B cell (primary cell): ENCODE data around the gene CDH13. TPM values are rescaled to one million over a fixed set of nuclear protein-coding genes. Genes with fewer than 3 reads are reported as not detected.

Experiments
- ATAC-seq: fragments of 200-7000 bp; cut with Tn5 transposase; one replicate; pipeline ENCODE4 v1.10.0; 2021; ENCODE audit warnings: low read depth, mild to moderate bottlenecking, moderate number of reproducible peaks, moderate library complexity
- CTCF ChIA-PET: fragments of 350-600 bp; sonication (Branson Sonifier 250); formaldehyde crosslinking; loops from one replicate; lab custom pipeline; 2021; ENCODE audit warnings: antibody characterized with exemption, inconsistent platforms; lab: Charles Lee
- POLR2A ChIA-PET: fragments of 350-600 bp; sonication (Branson Sonifier 250); formaldehyde crosslinking; loops from one replicate; lab custom pipeline; 2021; ENCODE audit warnings: antibody characterized with exemption; lab: Charles Lee
- DNase-seq: peaks from one replicate; pipeline ENCODE4 v3.0.0; 2013
- H2AFZ ChIP-seq: 2 replicates; pipeline ENCODE4 v1.6.1; 2012; ENCODE audit warnings: mild to moderate bottlenecking, low read depth, low read length; ENCODE audit not compliant: insufficient read depth, poor library complexity, severe bottlenecking
- H3K27ac ChIP-seq, 2 donors: 1 replicate in 1 of 2; 2 replicates in 1 of 2; pipeline ENCODE4 v1.5.1; 2012 to 2013; ENCODE audit warnings: low read length in 2 of 2, mild to moderate bottlenecking in 2 of 2, moderate library complexity in 1 of 2
- H3K27me3 ChIP-seq, 4 experiments: fragments of 200-600 bp in 1 of 4; sonication (generic) in 1 of 4; replicated peaks in 1 of 4; 1 replicate in 2 of 4; 2 replicates in 2 of 4; pipeline versions ENCODE4 v1.6.1 to v1.7.0; 2013 to 2016; ENCODE audit warnings: low read length in 3 of 4, mild to moderate bottlenecking in 2 of 4, mixed read lengths in 1 of 4, moderate library complexity in 1 of 4; ENCODE audit not compliant: insufficient read depth in 4 of 4, control insufficient read depth in 3 of 4; ENCODE audit errors: control extremely low read depth in 1 of 4
- H3K36me3 ChIP-seq, 2 experiments: replicated peaks in 1 of 2; 1 replicate in 1 of 2; 2 replicates in 1 of 2; pipeline versions ENCODE4 v1.6.1 to v1.7.1; 2013; ENCODE audit warnings: low read length in 1 of 2; ENCODE audit not compliant: insufficient read depth in 2 of 2, control insufficient read depth in 1 of 2; ENCODE audit errors: control extremely low read depth in 1 of 2, extremely low read depth in 1 of 2
- H3K4me1 ChIP-seq, 2 donors: fragments of 200-600 bp in 1 of 2; sonication (generic) in 1 of 2; 1 replicate in 1 of 2; 2 replicates in 1 of 2; pipeline versions ENCODE4 v1.5.1 to v1.6.1; 2013 to 2017; ENCODE audit warnings: low read length in 2 of 2; ENCODE audit not compliant: control insufficient read depth in 2 of 2, insufficient read depth in 2 of 2
- H3K4me2 ChIP-seq: replicated peaks from 2 replicates; pipeline ENCODE3; 2012; ENCODE audit warnings: mild to moderate bottlenecking, low read depth, low read length; ENCODE audit not compliant: poor library complexity, severe bottlenecking
- H3K4me3 ChIP-seq, 5 experiments: fragments of 200-600 bp in 1 of 5; sonication (generic) in 1 of 5; 1 replicate in 3 of 5; 2 replicates in 2 of 5; pipeline versions ENCODE4 v1.5.1 to v1.7.0; 2011 to 2016; ENCODE audit warnings: low read length in 4 of 5, mild to moderate bottlenecking in 4 of 5, low read depth in 2 of 5, control low read depth in 1 of 5, moderate library complexity in 1 of 5; ENCODE audit not compliant: insufficient read depth in 1 of 5; ENCODE audit errors: control extremely low read depth in 1 of 5, extremely low read depth in 1 of 5
- H3K79me2 ChIP-seq: fragments of 200-600 bp; sonication (generic); one replicate; pipeline ENCODE4 v1.6.0; 2016; ENCODE audit warnings: low read length; ENCODE audit not compliant: control insufficient read depth, insufficient read depth
- H3K9ac ChIP-seq: fragments of 200-600 bp; sonication (generic); 2 replicates; pipeline ENCODE4 v1.6.1; 2017; ENCODE audit warnings: mild to moderate bottlenecking, low read length, moderate library complexity
- H3K9me3 ChIP-seq, 3 donors: one replicate each; pipeline versions ENCODE4 v1.6.1 to v1.7.1; 2013; ENCODE audit warnings: low read length in 2 of 3; ENCODE audit not compliant: control insufficient read depth in 2 of 3, insufficient read depth in 1 of 3; ENCODE audit errors: control extremely low read depth in 1 of 3
- H4K20me1 ChIP-seq: 2 replicates; pipeline ENCODE4 v1.6.0; 2012; ENCODE audit warnings: mild to moderate bottlenecking, low read length; ENCODE audit not compliant: insufficient read depth, control insufficient read depth, poor library complexity, severe bottlenecking
- H3K27ac Mint-ChIP-seq: one replicate; pipeline ENCODE4 v1.8.0; 2021; ENCODE audit warnings: mixed read lengths
- H3K27me3 Mint-ChIP-seq: one replicate; pipeline ENCODE4 v1.8.0; 2021; ENCODE audit warnings: mixed read lengths
- H3K4me1 Mint-ChIP-seq: one replicate; pipeline ENCODE4 v1.8.0; 2021; ENCODE audit warnings: mixed read lengths
- H3K4me3 Mint-ChIP-seq: one replicate; pipeline ENCODE4 v1.8.0; 2021; ENCODE audit warnings: mixed read lengths
- H3K9me3 Mint-ChIP-seq: one replicate; pipeline ENCODE4 v1.8.0; 2022; ENCODE audit warnings: mixed read lengths; ENCODE audit not compliant: insufficient read depth
- CTCF ChIP-seq: fragments of 200-600 bp; IDR thresholded peaks from one replicate; pipeline ENCODE4 v1.8.0; 2022; ENCODE audit warnings: antibody characterized with exemption, mild to moderate bottlenecking
- EZH2 ChIP-seq: IDR thresholded peaks from 2 replicates; pipeline ENCODE4 v1.6.1; 2012; ENCODE audit warnings: borderline replicate concordance, low read depth, mild to moderate bottlenecking, moderate library complexity, low read length; ENCODE audit not compliant: insufficient read depth, poor library complexity, severe bottlenecking
- WGBS: methylation state at CpG from one replicate; pipeline ENCODE4 v1.1.5; 2013; ENCODE audit warnings: missing lambda C conversion rate; ENCODE audit not compliant: insufficient coverage; 5-methylcytosine and 5-hydroxymethylcytosine counted together
- intact Hi-C: fragments of 100-400 bp; cut with micrococcal nuclease; formaldehyde crosslinking; loops from one replicate; pipeline ENCODE4 v1.10.0; 2022
- polyA plus RNA-seq: library from polyadenylated mRNA; depleted of rRNA; stranded (reverse); fragments of >200 nt; gene quantifications from 2 replicates; pipeline ENCODE4 v1.2.3, GENCODE V29; 2012
- total RNA-seq, 2 donors: library from RNA; stranded (reverse); fragments of 120-200 nt in 1 of 2; gene quantifications; 1 replicate in 1 of 2; 2 replicates in 1 of 2; pipeline versions ENCODE4 v1.2.3 to v1.2.4, GENCODE V29; 2013 to 2022

The CDH13 gene
- total and polyA plus RNA-seq, 2 donors (not counting 1 experiment from before 2014, with no cell fraction given), result not detected

GRCh38 chr16:83247767-83248372, 621.1 kb downstream of the CDH13 start:
- Histone ChIP-seq H2AFZ (no peak overlapping the region), H3K27ac (no peak overlapping the region), H3K4me1 (no peaks in the 10 kb centered on the region), H3K9ac (no peak overlapping the region), H3K36me3 (no peaks in the 10 kb centered on the region), H3K4me2 (no peak overlapping the region), H3K79me2 (no peaks in the 10 kb centered on the region), H3K27me3 (no peaks in the 10 kb centered on the region), H3K4me3 (no peak overlapping the region), H3K9me3 (no peaks in the 10 kb centered on the region), H4K20me1 (no peaks in the 10 kb centered on the region)
- Mint-ChIP-seq H3K4me3 (no peak overlapping the region), H3K4me1 (no peaks in the 10 kb centered on the region), H3K9me3 (no peaks in the 10 kb centered on the region), H3K27me3 (peaks cover 13% of the 10 kb centered on the region), H3K27ac (no peak overlapping the region)
- WGBS, result 75% methylated on average over 7 of the region's 9 CpGs
- intact Hi-C loops, result no loop called here
- POLR2A ChIA-PET, result no interaction called here
- TF ChIP-seq CTCF, result no peak
- TF ChIP-seq EZH2, result no peak
- no peak for ATAC-seq
- CTCF ChIA-PET, result no interaction called here
- DNase-seq, result no peak

DNA sequence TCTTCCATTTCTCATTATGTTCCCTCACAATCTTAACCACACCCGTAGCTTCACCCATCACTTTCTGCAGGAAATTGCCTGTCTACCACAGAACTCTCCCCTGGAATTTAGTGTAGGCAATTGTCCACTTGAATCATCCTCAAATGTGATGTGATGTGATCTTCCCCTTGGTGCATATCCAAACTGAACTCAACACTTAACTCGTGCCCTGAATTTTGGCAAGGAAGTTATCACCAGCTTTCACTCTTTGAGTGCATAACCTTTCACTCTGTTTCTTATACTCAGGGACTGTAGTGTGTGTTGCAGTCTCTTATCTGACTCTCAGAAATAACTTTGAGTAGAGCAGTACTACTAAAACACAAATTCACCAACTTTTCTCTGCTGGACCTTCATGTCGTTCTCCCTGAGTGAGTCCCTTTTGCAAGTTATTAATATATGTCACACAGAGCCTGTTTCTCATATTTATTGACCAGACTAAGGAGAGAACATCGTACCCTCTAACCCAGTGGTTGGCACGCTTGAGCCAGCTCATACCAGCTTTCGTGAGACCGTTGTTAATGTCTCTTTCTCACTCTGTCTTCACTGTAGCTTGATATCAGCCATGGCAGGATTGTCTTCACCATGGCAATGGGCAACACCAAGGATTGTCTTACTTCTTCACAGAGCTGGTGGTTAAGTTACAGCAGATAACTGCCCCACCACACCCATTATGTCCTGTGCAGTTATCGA, 622.1 kb downstream of the CDH13 start:
- CTCF ChIA-PET, result no interaction called here
- Histone ChIP-seq H4K20me1 (no peaks in the 10 kb centered on the region), H3K4me2 (no peak overlapping the region), H3K9ac (no peak overlapping the region), H3K79me2 (no peaks in the 10 kb centered on the region), H3K4me3 (no peak overlapping the region), H3K27ac (no peak overlapping the region), H3K36me3 (no peaks in the 10 kb centered on the region), H3K9me3 (no peaks in the 10 kb centered on the region), H2AFZ (no peak overlapping the region), H3K4me1 (no peaks in the 10 kb centered on the region), H3K27me3 (no peaks in the 10 kb centered on the region)
- POLR2A ChIA-PET, result no interaction called here
- intact Hi-C loops, result no loop called here
- Mint-ChIP-seq H3K4me1 (no peaks in the 10 kb centered on the region), H3K4me3 (no peak overlapping the region), H3K27ac (no peak overlapping the region), H3K27me3 (peaks cover 13% of the 10 kb centered on the region), H3K9me3 (no peaks in the 10 kb centered on the region)
- TF ChIP-seq EZH2 (no peak), CTCF (no peak)
- DNase-seq (no peak), ATAC-seq (no peak)
- 88% methylated on average over 5 of the region's 8 CpGs for WGBS
